WTC11 (cell line): ENCODE measurements around the gene VMA21.

Experiments used
- ETV6 ChIP-seq: sonication (generic); formaldehyde crosslinking; IDR thresholded peaks from 2 replicates; pipeline ENCODE4 v1.8.1; 2022; ENCODE audit warnings: mild to moderate bottlenecking, missing genetic modification reagents
- NFE2L1 ChIP-seq: sonication (generic); formaldehyde crosslinking; IDR thresholded peaks from 2 replicates; pipeline ENCODE4 v1.8.1; 2023; ENCODE audit warnings: missing genetic modification reagents
- TCF7 ChIP-seq: sonication (generic); formaldehyde crosslinking; IDR thresholded peaks from 2 replicates; pipeline ENCODE4 v1.8.0; 2022; ENCODE audit warnings: mild to moderate bottlenecking, low read depth, missing genetic modification reagents, moderate library complexity
- TF ChIP-seq, protein P1 (sequence below): fragments of 200-600 bp; IDR thresholded peaks from 2 replicates; pipeline ENCODE4 v1.8.0; 2022; ENCODE audit warnings: antibody characterized with exemption
- TF ChIP-seq, protein P2 (sequence below): sonication (generic); formaldehyde crosslinking; IDR thresholded peaks from 2 replicates; pipeline ENCODE4 v1.8.0; 2022; ENCODE audit warnings: mild to moderate bottlenecking, missing genetic modification reagents
- TF ChIP-seq, protein P3 (sequence below): sonication (generic); formaldehyde crosslinking; IDR thresholded peaks from 2 replicates; pipeline ENCODE4 v1.8.0; 2022; ENCODE audit warnings: mild to moderate bottlenecking, missing genetic modification reagents

DNA sequence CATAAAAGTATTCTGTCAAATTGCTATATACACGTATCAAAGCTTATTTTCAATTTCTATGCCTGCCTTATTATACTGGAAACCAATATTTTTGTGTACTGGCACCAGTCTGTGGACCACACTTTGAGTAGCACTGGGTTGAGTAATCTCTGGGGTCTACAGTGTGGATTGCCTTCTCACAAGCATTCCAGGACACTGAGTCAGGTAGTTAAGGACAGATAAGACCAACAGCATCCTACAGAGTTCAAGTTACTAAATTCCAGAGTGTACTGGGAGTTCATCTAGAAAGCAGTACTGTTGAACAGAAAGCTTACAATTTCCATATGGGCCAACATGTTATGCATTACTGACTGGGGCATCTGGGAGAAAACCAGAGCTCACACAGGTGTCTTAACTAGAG, 61.8 kb downstream of the VMA21 start:
- TF ChIP-seq, protein P1, sequence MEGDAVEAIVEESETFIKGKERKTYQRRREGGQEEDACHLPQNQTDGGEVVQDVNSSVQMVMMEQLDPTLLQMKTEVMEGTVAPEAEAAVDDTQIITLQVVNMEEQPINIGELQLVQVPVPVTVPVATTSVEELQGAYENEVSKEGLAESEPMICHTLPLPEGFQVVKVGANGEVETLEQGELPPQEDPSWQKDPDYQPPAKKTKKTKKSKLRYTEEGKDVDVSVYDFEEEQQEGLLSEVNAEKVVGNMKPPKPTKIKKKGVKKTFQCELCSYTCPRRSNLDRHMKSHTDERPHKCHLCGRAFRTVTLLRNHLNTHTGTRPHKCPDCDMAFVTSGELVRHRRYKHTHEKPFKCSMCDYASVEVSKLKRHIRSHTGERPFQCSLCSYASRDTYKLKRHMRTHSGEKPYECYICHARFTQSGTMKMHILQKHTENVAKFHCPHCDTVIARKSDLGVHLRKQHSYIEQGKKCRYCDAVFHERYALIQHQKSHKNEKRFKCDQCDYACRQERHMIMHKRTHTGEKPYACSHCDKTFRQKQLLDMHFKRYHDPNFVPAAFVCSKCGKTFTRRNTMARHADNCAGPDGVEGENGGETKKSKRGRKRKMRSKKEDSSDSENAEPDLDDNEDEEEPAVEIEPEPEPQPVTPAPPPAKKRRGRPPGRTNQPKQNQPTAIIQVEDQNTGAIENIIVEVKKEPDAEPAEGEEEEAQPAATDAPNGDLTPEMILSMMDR, result no peak
- TF ChIP-seq TCF7 (no peak), ETV6 (CRISPR knock-in tag) (no peak), NFE2L1 (CRISPR knock-in tag) (no peak)
- TF ChIP-seq, protein P2, sequence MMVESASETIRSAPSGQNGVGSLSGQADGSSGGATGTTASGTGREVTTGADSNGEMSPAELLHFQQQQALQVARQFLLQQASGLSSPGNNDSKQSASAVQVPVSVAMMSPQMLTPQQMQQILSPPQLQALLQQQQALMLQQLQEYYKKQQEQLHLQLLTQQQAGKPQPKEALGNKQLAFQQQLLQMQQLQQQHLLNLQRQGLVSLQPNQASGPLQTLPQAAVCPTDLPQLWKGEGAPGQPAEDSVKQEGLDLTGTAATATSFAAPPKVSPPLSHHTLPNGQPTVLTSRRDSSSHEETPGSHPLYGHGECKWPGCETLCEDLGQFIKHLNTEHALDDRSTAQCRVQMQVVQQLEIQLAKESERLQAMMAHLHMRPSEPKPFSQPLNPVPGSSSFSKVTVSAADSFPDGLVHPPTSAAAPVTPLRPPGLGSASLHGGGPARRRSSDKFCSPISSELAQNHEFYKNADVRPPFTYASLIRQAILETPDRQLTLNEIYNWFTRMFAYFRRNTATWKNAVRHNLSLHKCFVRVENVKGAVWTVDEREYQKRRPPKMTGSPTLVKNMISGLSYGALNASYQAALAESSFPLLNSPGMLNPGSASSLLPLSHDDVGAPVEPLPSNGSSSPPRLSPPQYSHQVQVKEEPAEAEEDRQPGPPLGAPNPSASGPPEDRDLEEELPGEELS (CRISPR knock-in tag), result no peak
- TF ChIP-seq, protein P3, sequence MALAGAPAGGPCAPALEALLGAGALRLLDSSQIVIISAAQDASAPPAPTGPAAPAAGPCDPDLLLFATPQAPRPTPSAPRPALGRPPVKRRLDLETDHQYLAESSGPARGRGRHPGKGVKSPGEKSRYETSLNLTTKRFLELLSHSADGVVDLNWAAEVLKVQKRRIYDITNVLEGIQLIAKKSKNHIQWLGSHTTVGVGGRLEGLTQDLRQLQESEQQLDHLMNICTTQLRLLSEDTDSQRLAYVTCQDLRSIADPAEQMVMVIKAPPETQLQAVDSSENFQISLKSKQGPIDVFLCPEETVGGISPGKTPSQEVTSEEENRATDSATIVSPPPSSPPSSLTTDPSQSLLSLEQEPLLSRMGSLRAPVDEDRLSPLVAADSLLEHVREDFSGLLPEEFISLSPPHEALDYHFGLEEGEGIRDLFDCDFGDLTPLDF (CRISPR knock-in tag), result no peak
